WERI-Rb-1 (cell line): Measurements from ENCODE around the gene ABCA3.

Experiments
- DNase-seq: peaks from one replicate; pipeline ENCODE4 v3.0.0-alpha.2; 2020
- H3K27ac ChIP-seq: fragments of 250-450 bp; sonication (Bioruptor Pico); 2 replicates; pipeline ENCODE4 v1.5.1; 2020; ENCODE audit warnings: mild to moderate bottlenecking, moderate library complexity
- H3K27me3 ChIP-seq: fragments of 250-450 bp; sonication (Bioruptor Pico); 2 replicates; pipeline ENCODE4 v1.5.1; 2021; ENCODE audit warnings: mild to moderate bottlenecking, low read depth, moderate library complexity; ENCODE audit not compliant: insufficient read depth, severe bottlenecking
- H3K36me3 ChIP-seq: fragments of 250-450 bp; sonication (Bioruptor Pico); 2 replicates; pipeline ENCODE4 v1.5.1; 2020; ENCODE audit warnings: mild to moderate bottlenecking, moderate library complexity
- H3K4me3 ChIP-seq: 2 replicates; pipeline ENCODE4 v1.5.1; 2011; ENCODE audit warnings: low read depth, mild to moderate bottlenecking, control low read depth, low read length
- H3K9me3 ChIP-seq: fragments of 250-450 bp; sonication (Bioruptor Pico); 2 replicates; pipeline ENCODE4 v1.5.1; 2021; ENCODE audit warnings: mild to moderate bottlenecking, moderate library complexity; ENCODE audit not compliant: severe bottlenecking
- CTCF ChIP-seq: IDR thresholded peaks from 2 replicates; pipeline ENCODE4 v1.5.1; 2011; ENCODE audit warnings: low read depth, mild to moderate bottlenecking, control low read depth, inconsistent platforms, low read length

ABCA3 gene

GRCh38 chr16:2362218-2362617 lies 21.7 kb upstream of the ABCA3 start:
- H3K9me3 ChIP-seq: no peaks in the 10 kb centered on the region
- H3K4me3 ChIP-seq: no peak overlapping the region
- H3K27ac ChIP-seq: no peak overlapping the region
- H3K36me3 ChIP-seq: no peaks in the 10 kb centered on the region
- no peak for DNase-seq
- H3K27me3 ChIP-seq: no peaks in the 10 kb centered on the region
- TF ChIP-seq CTCF: no peak

GRCh38 chr16:2361129-2361528 lies 20.6 kb upstream of the ABCA3 start:
- H3K36me3 ChIP-seq: no peaks in the 10 kb centered on the region
- no peaks in the 10 kb centered on the region for H3K27me3 ChIP-seq
- H3K27ac ChIP-seq: no peak overlapping the region
- DNase-seq: no peak
- peaks cover 3% of the 10 kb centered on the region for H3K9me3 ChIP-seq
- no peak overlapping the region for H3K4me3 ChIP-seq
- no peak for TF ChIP-seq CTCF

GRCh38 chr16:2359919-2360318 lies 19.4 kb upstream of the ABCA3 start:
- Histone ChIP-seq H3K27me3 (no peaks in the 10 kb centered on the region), H3K9me3 (peaks cover 3% of the 10 kb centered on the region), H3K36me3 (no peaks in the 10 kb centered on the region), H3K4me3 (no peak overlapping the region), H3K27ac (no peak overlapping the region)
- no peak for TF ChIP-seq CTCF
- DNase-seq: no peak

GRCh38 chr16:2358811-2359210 lies 18.3 kb upstream of the ABCA3 start:
- no peak overlapping the region for H3K27ac ChIP-seq
- H3K4me3 ChIP-seq: no peak overlapping the region
- no peak for DNase-seq
- peaks cover 3% of the 10 kb centered on the region for H3K9me3 ChIP-seq
- no peaks in the 10 kb centered on the region for H3K27me3 ChIP-seq
- H3K36me3 ChIP-seq: no peaks in the 10 kb centered on the region
- no peak for TF ChIP-seq CTCF

GRCh38 chr16:2357331-2357730 lies 16.8 kb upstream of the ABCA3 start:
- H3K36me3 ChIP-seq: no peaks in the 10 kb centered on the region
- no peak overlapping the region for H3K27ac ChIP-seq
- DNase-seq: no peak
- H3K27me3 ChIP-seq: no peaks in the 10 kb centered on the region
- peaks cover 3% of the 10 kb centered on the region for H3K9me3 ChIP-seq
- TF ChIP-seq CTCF: no peak
- no peak overlapping the region for H3K4me3 ChIP-seq

- H3K9me3 ChIP-seq: no peaks in the 10 kb centered on the region
- no peaks in the 10 kb centered on the region for H3K27me3 ChIP-seq
- DNase-seq: no peak
- no peak overlapping the region for H3K27ac ChIP-seq
- no peaks in the 10 kb centered on the region for H3K36me3 ChIP-seq
- TF ChIP-seq CTCF: no peak
- no peak overlapping the region for H3K4me3 ChIP-seq
These were observed 10.0 kb upstream of the ABCA3 start for GRCh38 chr16:2350500-2350899.
